ACHN (cell line): ENCODE measurements around the gene MAPKAPK3.

Source experiments
- DNase-seq: peaks from one replicate; pipeline ENCODE4 v3.0.0-alpha.2; 2015
- in situ Hi-C: cut with HindIII; loops from 2 replicates; pipeline ENCODE4 v1.10.0; 2017; ENCODE audit warnings: low sequenced_read_pairs, low pct_ligation_motif_present, low pct_unique_long_range_greater_than_20kb

The MAPKAPK3 gene

GRCh38 chr3:50585919-50586762, 30.8 kb upstream of the MAPKAPK3 start:
- in situ Hi-C loops = no loop called here
- DNase-seq = no peak

- no peak for DNase-seq
- in situ Hi-C loops = no loop called here
These were observed 30.2 kb upstream of the MAPKAPK3 start for GRCh38 chr3:50586763-50587070.

DNA sequence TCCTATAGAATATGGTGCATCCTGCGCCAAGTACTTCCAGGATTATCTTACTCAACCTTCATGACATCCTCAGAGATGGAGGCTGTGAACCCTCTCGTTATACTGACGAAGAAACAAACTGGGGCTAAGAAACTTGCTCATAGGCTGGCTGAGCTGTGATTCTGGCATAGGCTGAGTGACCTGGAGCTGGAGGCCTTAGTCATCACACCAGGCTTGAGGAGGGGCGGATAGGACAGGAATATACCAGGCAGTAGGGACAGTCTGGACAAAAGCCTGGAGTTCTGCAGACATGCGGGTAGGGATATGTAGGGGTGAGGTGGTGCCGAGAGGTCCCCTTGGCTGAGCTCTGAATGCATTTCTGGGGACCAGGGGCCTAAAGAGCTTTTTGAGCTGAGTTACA, 29.6 kb upstream of the MAPKAPK3 start:
- no peak for DNase-seq
- in situ Hi-C loops = no loop called here

DNA sequence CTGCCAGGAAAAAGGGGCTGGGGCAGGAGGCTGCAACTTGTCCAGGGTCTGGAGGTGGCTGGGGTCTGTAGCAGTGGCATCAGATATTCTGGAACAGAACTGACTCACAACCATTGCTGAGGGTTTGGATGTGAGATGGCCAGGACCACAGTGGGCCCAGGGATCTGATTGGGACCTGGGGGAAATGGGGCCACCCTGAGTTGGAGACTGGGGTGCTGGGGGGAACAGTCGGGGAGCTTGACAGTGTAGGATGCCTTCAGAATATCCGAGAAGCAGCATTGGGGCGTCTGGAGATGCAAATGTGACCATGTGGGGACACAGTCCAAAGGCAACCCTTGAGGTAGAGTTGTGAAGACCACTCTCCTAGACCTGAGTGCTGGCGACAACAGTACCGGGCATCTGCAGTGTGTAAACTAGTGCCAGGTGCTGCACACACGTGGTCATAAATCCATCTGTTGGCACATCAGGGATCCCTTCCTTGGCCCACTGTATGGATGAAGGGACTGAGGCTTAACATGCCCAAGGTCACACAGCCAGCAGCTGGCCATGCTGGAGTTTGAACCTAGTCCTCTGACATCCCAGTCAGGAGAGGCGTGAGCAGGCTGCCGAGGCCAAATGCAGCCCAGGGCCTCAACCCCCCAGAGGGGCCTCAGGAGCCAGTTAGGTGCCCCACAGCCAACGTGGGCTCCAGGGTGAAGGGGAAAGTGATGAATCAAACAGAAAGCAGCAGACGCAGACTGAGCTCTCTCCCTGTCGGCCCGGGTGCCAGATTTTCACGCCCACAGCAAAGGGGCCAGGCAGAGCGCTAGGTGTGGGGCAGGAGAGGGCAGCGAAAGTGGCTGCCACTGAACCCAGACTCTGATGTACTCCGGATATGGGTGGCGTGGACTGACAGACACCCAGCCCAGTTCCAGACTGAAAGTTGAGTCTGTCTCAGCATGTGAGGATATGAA, 28.9 kb upstream of the MAPKAPK3 start:
- in situ Hi-C loops = no loop called here
- DNase-seq = no peak

- in situ Hi-C loops = no loop called here
- DNase-seq = no peak
These were observed 28.1 kb upstream of the MAPKAPK3 start for GRCh38 chr3:50588759-50589433.

- in situ Hi-C loops = no loop called here
- no peak for DNase-seq
These were observed 25.7 kb upstream of the MAPKAPK3 start for GRCh38 chr3:50591196-50591741.

GRCh38 chr3:50592568-50592967, 24.4 kb upstream of the MAPKAPK3 start:
- in situ Hi-C loops = no loop called here

GRCh38 chr3:50594253-50594785, 22.6 kb upstream of the MAPKAPK3 start:
- DNase-seq = no peak
- in situ Hi-C loops = no loop called here

More at GRCh38 chr3:50592568-50592967, 24.4 kb upstream of the MAPKAPK3 start:
- DNase-seq = no peak

GRCh38 chr3:50599115-50599715, 17.7 kb upstream of the MAPKAPK3 start:
- in situ Hi-C loops = no loop called here
- no peak for DNase-seq

GRCh38 chr3:50599716-50600118, 17.2 kb upstream of the MAPKAPK3 start:
- in situ Hi-C loops = no loop called here
- no peak for DNase-seq

GRCh38 chr3:50600141-50600753, 16.7 kb upstream of the MAPKAPK3 start:
- in situ Hi-C loops = no loop called here
- no peak for DNase-seq

GRCh38 chr3:50600841-50601591, 15.9 kb upstream of the MAPKAPK3 start:
- DNase-seq = peak; percentile 93
- in situ Hi-C loops = no loop called here

GRCh38 chr3:50602595-50603191, 14.3 kb upstream of the MAPKAPK3 start:
- in situ Hi-C loops = no loop called here
- DNase-seq = no peak

GRCh38 chr3:50603261-50604109, 13.5 kb upstream of the MAPKAPK3 start:
- in situ Hi-C loops = no loop called here
- no peak for DNase-seq

GRCh38 chr3:50604110-50604621, 12.8 kb upstream of the MAPKAPK3 start:
- no peak for DNase-seq
- in situ Hi-C loops = no loop called here
